IMR-90 (cell line): ENCODE results near the gene SDHAF4. TPM values are rescaled to one million over a fixed set of nuclear protein-coding genes. Genes with fewer than 3 reads are reported as not detected.

ENCODE experiments used
- ATAC-seq: fragments of 200-7000 bp; cut with Tn5 transposase; 2 replicates; pipeline ENCODE4 v1.9.1; 2020; ENCODE audit warnings: low read depth, mild to moderate bottlenecking, moderate library complexity
- BruUV-seq: library from RNA; stranded (reverse); fragments of 400-500 nt; replicated peaks from 2 replicates; lab custom pipeline; 2021; lab: Mats Ljungman, UMichigan
- CTCF ChIA-PET: fragments of 300-600 bp; formaldehyde crosslinking; extraction: SDS; loops from one replicate; lab custom pipeline; 2021; ENCODE audit warnings: antibody characterized with exemption; lab: Yijun Ruan, JAX
- POLR2A ChIA-PET: fragments of 300-600 bp; sonication (Branson Sonifier 250); formaldehyde crosslinking; loops from one replicate; lab custom pipeline; 2022; ENCODE audit warnings: antibody characterized with exemption; ENCODE audit not compliant: unreplicated experiment; lab: Charles Lee
- DNase-seq: peaks from one replicate; pipeline ENCODE4 v3.0.0; 2013
- H2AFZ ChIP-seq: replicated peaks from 2 replicates; pipeline ENCODE3; 2013; ENCODE audit warnings: low read length, mild to moderate bottlenecking; ENCODE audit not compliant: poor library complexity
- H2AK5ac ChIP-seq: 2 replicates; pipeline ENCODE4 v1.6.1; 2013; ENCODE audit warnings: low read depth, low read length, inconsistent platforms
- H2AK9ac ChIP-seq: replicated peaks from 2 replicates; pipeline ENCODE3; 2013; ENCODE audit warnings: mild to moderate bottlenecking, low read depth, low read length, moderate library complexity; ENCODE audit not compliant: poor library complexity
- H2BK120ac ChIP-seq: 2 replicates; pipeline ENCODE4 v1.6.1; 2013; ENCODE audit warnings: low read depth, low read length, inconsistent platforms
- H2BK15ac ChIP-seq: 3 replicates; pipeline ENCODE4 v1.6.1; 2013; ENCODE audit warnings: low read depth, low read length, inconsistent platforms
- H2BK20ac ChIP-seq: 2 replicates; pipeline ENCODE4 v1.6.1; 2013; ENCODE audit warnings: low read depth, mild to moderate bottlenecking, inconsistent platforms, low read length, moderate library complexity
- H2BK5ac ChIP-seq: 2 replicates; pipeline ENCODE4 v1.6.1; 2013; ENCODE audit warnings: mild to moderate bottlenecking, low read depth, low read length, inconsistent platforms; ENCODE audit not compliant: poor library complexity, severe bottlenecking
- H3K14ac ChIP-seq: replicated peaks from 2 replicates; pipeline ENCODE4 v1.6.1; 2013; ENCODE audit warnings: low read depth, low read length, inconsistent platforms
- H3K18ac ChIP-seq: 2 replicates; pipeline ENCODE4 v1.6.1; 2013; ENCODE audit warnings: low read depth, low read length, control low read depth
- H3K23ac ChIP-seq: 2 replicates; pipeline ENCODE4 v1.6.1; 2013; ENCODE audit warnings: low read depth, low read length, inconsistent platforms
- H3K27ac ChIP-seq: 2 replicates; pipeline ENCODE4 v1.5.1; 2013; ENCODE audit warnings: mild to moderate bottlenecking, control low read depth, low read length; ENCODE audit not compliant: insufficient read depth
- H3K27me3 ChIP-seq: 2 replicates; pipeline ENCODE4 v1.6.1; 2013; ENCODE audit warnings: low read length; ENCODE audit not compliant: control insufficient read depth, insufficient read depth
- H3K36me3 ChIP-seq: 2 replicates; pipeline ENCODE4 v1.6.1; 2013; ENCODE audit warnings: low read length, mixed read lengths; ENCODE audit not compliant: control insufficient read depth, insufficient read depth
- H3K4ac ChIP-seq: 2 replicates; pipeline ENCODE4 v1.6.1; 2013; ENCODE audit warnings: low read depth, low read length, inconsistent platforms
- H3K4me1 ChIP-seq: 2 replicates; pipeline ENCODE4 v1.6.1; 2013; ENCODE audit warnings: low read length, mixed read lengths; ENCODE audit not compliant: control insufficient read depth, insufficient read depth
- H3K4me2 ChIP-seq: 2 replicates; pipeline ENCODE4 v1.6.1; 2013; ENCODE audit warnings: low read depth, mild to moderate bottlenecking, control low read depth, low read length, moderate library complexity
- H3K4me3 ChIP-seq: 2 replicates; pipeline ENCODE4 v1.5.1; 2013; ENCODE audit warnings: low read depth, mild to moderate bottlenecking, control low read depth, low read length, moderate library complexity; ENCODE audit not compliant: insufficient read depth
- H3K56ac ChIP-seq: 2 replicates; pipeline ENCODE4 v1.6.1; 2013; ENCODE audit warnings: low read length, inconsistent platforms; ENCODE audit not compliant: insufficient read depth; ENCODE audit errors: extremely low read depth
- H3K79me1 ChIP-seq, 2 experiments: 2 replicates each; pipeline ENCODE4 v1.6.1; 2013; ENCODE audit warnings: low read length in 2 of 2, inconsistent platforms in 1 of 2, low read depth in 1 of 2
- H3K9ac ChIP-seq: 2 replicates; pipeline ENCODE4 v1.6.1; 2013; ENCODE audit warnings: low read depth, low read length, control low read depth
- H3K9me1 ChIP-seq: 2 replicates; pipeline ENCODE4 v1.6.1; 2013; ENCODE audit warnings: low read length, inconsistent platforms; ENCODE audit not compliant: insufficient read depth
- H3K9me3 ChIP-seq: 2 replicates; pipeline ENCODE4 v1.6.1; 2013; ENCODE audit warnings: low read length; ENCODE audit not compliant: control insufficient read depth, insufficient read depth
- H4K20me1 ChIP-seq: 2 replicates; pipeline ENCODE4 v1.6.1; 2013; ENCODE audit warnings: low read length, inconsistent platforms; ENCODE audit not compliant: insufficient read depth
- H4K5ac ChIP-seq: 2 replicates; pipeline ENCODE4 v1.6.1; 2013; ENCODE audit warnings: mild to moderate bottlenecking, low read depth, low read length, control low read depth
- H4K8ac ChIP-seq, 2 experiments: 2 replicates each; pipeline ENCODE4 v1.6.1; 2013; ENCODE audit warnings: low read depth in 2 of 2, low read length in 2 of 2, control low read depth in 1 of 2, inconsistent platforms in 1 of 2
- H4K91ac ChIP-seq: 2 replicates; pipeline ENCODE4 v1.6.1; 2013; ENCODE audit warnings: low read depth, low read length, inconsistent platforms; ENCODE audit not compliant: insufficient read depth
- CEBPB ChIP-seq: IDR thresholded peaks from 2 replicates; pipeline ENCODE4 v1.6.1; 2012; ENCODE audit warnings: low read depth, low read length, improper control_type of control experiment
- CHD1 ChIP-seq: IDR thresholded peaks from 2 replicates; pipeline ENCODE4 v1.6.1; 2012; ENCODE audit warnings: low read depth, low read length, improper control_type of control experiment
- MAZ ChIP-seq: IDR thresholded peaks from 2 replicates; pipeline ENCODE4 v1.6.1; 2012; ENCODE audit warnings: low read depth, mild to moderate bottlenecking, low read length, improper control_type of control experiment, moderate library complexity, borderline replicate concordance
- MXI1 ChIP-seq: IDR thresholded peaks from 2 replicates; pipeline ENCODE4 v1.6.1; 2012; ENCODE audit warnings: low read depth, mild to moderate bottlenecking, low read length, moderate library complexity, borderline replicate concordance
- NFE2L2 ChIP-seq: fragments of 150-350 bp; IDR thresholded peaks from 2 replicates; pipeline ENCODE4 v1.6.1; 2016; ENCODE audit warnings: low read depth, mild to moderate bottlenecking, low read length
- RCOR1 ChIP-seq: IDR thresholded peaks from 2 replicates; pipeline ENCODE4 v1.6.1; 2012; ENCODE audit warnings: mild to moderate bottlenecking, low read length, improper control_type of control experiment; ENCODE audit not compliant: insufficient replicate concordance
- RFX5 ChIP-seq: IDR thresholded peaks from 2 replicates; pipeline ENCODE4 v1.8.0; 2012; ENCODE audit warnings: low read depth, mild to moderate bottlenecking, low read length, moderate library complexity
- SMC3 ChIP-seq: fragments of 150-350 bp; IDR thresholded peaks from 2 replicates; pipeline ENCODE4 v1.6.1; 2016; ENCODE audit warnings: low read depth, mild to moderate bottlenecking, antibody characterized with exemption, low read length, moderate library complexity
- dilution Hi-C: fragments of 300-500 bp; cut with HindIII; formaldehyde crosslinking; loops from one replicate; pipeline ENCODE4 v1.14.3; 2018; ENCODE audit warnings: low sequenced_read_pairs; ENCODE audit not compliant: unreplicated experiment
- in situ Hi-C: fragments of 300-500 bp; cut with MboI; formaldehyde crosslinking; loops from 3 replicates; pipeline ENCODE4 v1.14.3; 2019; ENCODE audit warnings: low sequenced_read_pairs, inconsistent platforms, mixed read lengths
- intact Hi-C: fragments of 100-400 bp; cut with micrococcal nuclease; formaldehyde crosslinking; loops from 2 replicates; pipeline ENCODE4 v1.10.0; 2022
- polyA plus RNA-seq, 3 experiments: library from polyadenylated mRNA; depleted of rRNA; stranded (reverse); fragments of >200 nt; gene quantifications; 2 replicates each; pipeline ENCODE4 v1.2.3, GENCODE V29; 2012; ENCODE audit warnings: low replicate concordance in 1 of 3
- total RNA-seq: library from RNA; depleted of rRNA; stranded (reverse); fragments of >200 nt; gene quantifications from 2 replicates; pipeline ENCODE4 v1.2.3, GENCODE V29; 2012

SDHAF4 gene
- total and polyA plus RNA-seq, 2 of the 4 experiments (the other 2 are of a cell fraction): 1.6 to 4.4 TPM

- Histone ChIP-seq H2AK5ac (no peak overlapping the region), H2BK5ac (no peak overlapping the region), H3K27ac (no peak overlapping the region), H3K9me3 (no peaks in the 10 kb centered on the region), H3K56ac (no peak overlapping the region), H3K9me1 (no peaks in the 10 kb centered on the region), H3K4me3 (no peak overlapping the region), H3K4ac (no peak overlapping the region), H3K18ac (no peak overlapping the region), H2AFZ (no peak overlapping the region), H3K79me1 (no peaks in the 10 kb centered on the region), H3K23ac (no peak overlapping the region), H3K9ac (no peak overlapping the region), H3K4me2 (no peak overlapping the region), H2AK9ac (no peak overlapping the region), H3K27me3 (no peaks in the 10 kb centered on the region), H4K20me1 (no peaks in the 10 kb centered on the region), H4K5ac (no peak overlapping the region), H4K8ac (no peak overlapping the region), H2BK20ac (no peak overlapping the region), H3K36me3 (0 out of 2 replicates have a peak, but pooled peaks cover under 1% of the 10 kb centered on the region), H2BK15ac (no peak overlapping the region), H4K91ac (no peak overlapping the region), H3K4me1 (no peaks in the 10 kb centered on the region), H2BK120ac (no peak overlapping the region), H3K14ac (no peak overlapping the region)
- ChIA-PET CTCF (no interaction called here), POLR2A (no interaction called here)
- no peak for DNase-seq
- no TSS peak for BruUV-seq
- intact Hi-C loops (no loop called here), in situ Hi-C loops (no loop called here), dilution Hi-C loops (no loop called here)
- ATAC-seq: no peak
- TF ChIP-seq MXI1 (no peak), RFX5 (no peak), MAZ (no peak), CEBPB (no peak), CHD1 (no peak), NFE2L2 (no peak), SMC3 (no peak), RCOR1 (no peak)
These were observed 23.7 kb downstream of the SDHAF4 start for GRCh38 chr6:70590400-70590799.
